Thyroid gland (tissue), 4 donors: Measurements from ENCODE around the gene TAX1BP1.

ENCODE experiments used
- CTCF ChIP-seq, 6 experiments: fragments of 200-600 bp in 3 of 6; fragments of 450-650 bp in 3 of 6; sonication (generic) in 3 of 6; IDR thresholded peaks; one replicate each; pipeline ENCODE4 v1.5.1; 2016 to 2019; ENCODE audit warnings: antibody characterized with exemption in 6 of 6, mild to moderate bottlenecking in 2 of 6, inconsistent platforms in 1 of 6, moderate library complexity in 1 of 6
- POLR2A ChIP-seq, 2 donors: fragments of 450-650 bp; IDR thresholded peaks; one replicate each; pipeline ENCODE4 v1.6.1; 2017; ENCODE audit warnings: antibody characterized with exemption in 2 of 2, mild to moderate bottlenecking in 2 of 2, moderate library complexity in 1 of 2

GRCh38 chr7:27746486-27746885 is 6.5 kb downstream of the TAX1BP1 start:
- TF ChIP-seq CTCF (IDR thresholded peaks at IDR 0.05) (no peak), POLR2A (IDR thresholded peaks at IDR 0.05) (no peak)
